T-helper 17 cell (primary cell): ENCODE measurements around the gene PCDHGC5. TPM values are rescaled to one million over a fixed set of nuclear protein-coding genes. Genes with fewer than 3 reads are reported as not detected.

Experiments used
- ATAC-seq: fragments of 150-1000 bp; cut with Tn5 transposase; 2 replicates; pipeline ENCODE4 v1.10.0; 2021; ENCODE audit warnings: mild to moderate bottlenecking, moderate library complexity
- DNase-seq, 3 donors: peaks; one replicate each; pipeline versions ENCODE4 v3.0.0 to v3.0.0-alpha.2; 2020 to 2021
- H3K9me3 ChIP-seq: one replicate; pipeline ENCODE4 v1.7.0; 2013; ENCODE audit warnings: low read length, mild to moderate bottlenecking; ENCODE audit not compliant: control insufficient read depth, poor library complexity, severe bottlenecking
- H3K27ac Mint-ChIP-seq: one replicate; pipeline ENCODE4 v1.8.0; 2022; ENCODE audit warnings: mild to moderate bottlenecking, moderate library complexity, mixed read lengths
- H3K27me3 Mint-ChIP-seq: one replicate; pipeline ENCODE4 v1.8.0; 2022; ENCODE audit warnings: mixed read lengths
- H3K36me3 Mint-ChIP-seq: one replicate; pipeline ENCODE4 v1.8.0; 2022; ENCODE audit warnings: low read depth, mixed read lengths
- H3K4me1 Mint-ChIP-seq: one replicate; pipeline ENCODE4 v1.8.0; 2022; ENCODE audit warnings: mild to moderate bottlenecking, mixed read lengths
- H3K4me3 Mint-ChIP-seq: one replicate; pipeline ENCODE4 v1.8.0; 2022; ENCODE audit warnings: mild to moderate bottlenecking, moderate library complexity, mixed read lengths
- total RNA-seq, 4 donors: library from RNA in 2 of 4; stranded (reverse) in 2 of 4; gene quantifications; one replicate each; pipeline ENCODE4 v1.2.3 and lab custom pipeline; 2022 to 2026

PCDHGC5 gene
- total RNA-seq, 2 donors from 2014 or later, result not detected

DNA sequence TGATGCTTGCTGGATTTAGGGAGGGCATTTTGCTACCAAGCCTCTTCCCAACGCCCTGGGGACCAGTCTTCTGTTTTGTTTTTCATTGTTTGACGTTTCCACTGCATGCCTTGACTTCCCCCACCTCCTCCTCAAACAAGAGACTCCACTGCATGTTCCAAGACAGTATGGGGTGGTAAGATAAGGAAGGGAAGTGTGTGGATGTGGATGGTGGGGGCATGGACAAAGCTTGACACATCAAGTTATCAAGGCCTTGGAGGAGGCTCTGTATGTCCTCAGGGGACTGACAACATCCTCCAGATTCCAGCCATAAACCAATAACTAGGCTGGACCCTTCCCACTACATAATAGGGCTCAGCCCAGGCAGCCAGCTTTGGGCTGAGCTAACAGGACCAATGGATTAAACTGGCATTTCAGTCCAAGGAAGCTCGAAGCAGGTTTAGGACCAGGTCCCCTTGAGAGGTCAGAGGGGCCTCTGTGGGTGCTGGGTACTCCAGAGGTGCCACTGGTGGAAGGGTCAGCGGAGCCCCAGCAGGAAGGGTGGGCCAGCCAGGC, 23.0 kb downstream of the PCDHGC5 start:
- Mint-ChIP-seq H3K27me3 (no peaks in the 10 kb centered on the region), H3K4me1 (peaks cover 26% of the 10 kb centered on the region), H3K36me3 (peaks cover 2% of the 10 kb centered on the region), H3K4me3 (no peak overlapping the region), H3K27ac (peak overlapping the region; percentile 96)
- DNase-seq (no peak), ATAC-seq (no peak)
- no peaks in the 10 kb centered on the region for H3K9me3 ChIP-seq

DNA sequence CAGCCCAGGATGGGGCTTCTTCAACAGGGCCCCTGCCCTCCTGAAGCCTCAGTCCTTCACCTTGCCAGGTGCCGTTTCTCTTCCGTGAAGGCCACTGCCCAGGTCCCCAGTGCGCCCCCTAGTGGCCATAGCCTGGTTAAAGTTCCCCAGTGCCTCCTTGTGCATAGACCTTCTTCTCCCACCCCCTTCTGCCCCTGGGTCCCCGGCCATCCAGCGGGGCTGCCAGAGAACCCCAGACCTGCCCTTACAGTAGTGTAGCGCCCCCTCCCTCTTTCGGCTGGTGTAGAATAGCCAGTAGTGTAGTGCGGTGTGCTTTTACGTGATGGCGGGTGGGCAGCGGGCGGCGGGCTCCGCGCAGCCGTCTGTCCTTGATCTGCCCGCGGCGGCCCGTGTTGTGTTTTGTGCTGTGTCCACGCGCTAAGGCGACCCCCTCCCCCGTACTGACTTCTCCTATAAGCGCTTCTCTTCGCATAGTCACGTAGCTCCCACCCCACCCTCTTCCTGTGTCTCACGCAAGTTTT, 23.6 kb downstream of the PCDHGC5 start:
- H3K4me1 Mint-ChIP-seq, result peaks cover 26% of the 10 kb centered on the region
- peak overlapping the region; percentile 96 for H3K27ac Mint-ChIP-seq

DNA sequence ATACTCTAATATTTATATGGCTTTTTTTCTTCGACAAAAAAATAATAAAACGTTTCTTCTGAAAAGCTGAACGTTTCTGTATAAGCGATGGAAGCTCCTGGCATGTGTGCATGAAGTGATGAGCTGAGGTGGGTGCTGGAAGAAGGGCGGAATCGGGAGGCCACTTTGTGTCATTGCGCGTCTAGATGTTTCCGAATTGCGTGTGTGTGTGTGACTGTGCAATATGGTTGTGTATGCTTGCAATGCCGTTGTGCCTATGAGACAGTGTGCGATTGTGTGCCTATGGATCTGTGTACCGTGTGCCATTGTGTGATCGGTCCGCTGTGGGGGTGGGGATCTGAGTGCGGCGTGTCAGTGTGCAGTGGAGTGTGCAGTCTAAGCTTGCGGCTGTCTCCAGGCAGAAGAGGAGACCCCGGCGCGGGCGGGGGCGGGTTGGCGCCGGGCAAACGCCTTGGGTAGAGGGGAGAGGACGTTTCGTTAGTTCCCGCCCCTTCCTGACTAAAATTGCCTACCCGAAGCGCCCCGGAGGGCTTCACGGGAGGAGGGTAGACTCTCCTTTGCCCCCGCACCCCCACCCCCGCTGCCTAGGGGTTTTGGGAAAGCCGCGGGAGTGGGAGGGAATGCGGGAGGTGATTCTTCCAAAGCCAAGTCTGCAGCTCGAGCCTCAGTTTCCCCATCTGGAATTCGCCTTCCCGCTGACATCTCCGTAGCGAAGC, 24.2 kb downstream of the PCDHGC5 start:
- peak overlapping the region; percentile 96 for H3K27ac Mint-ChIP-seq
- no peaks in the 10 kb centered on the region for H3K9me3 ChIP-seq
- H3K4me3 Mint-ChIP-seq, result peak overlapping the region; percentile 97
- H3K27me3 Mint-ChIP-seq, result no peaks in the 10 kb centered on the region
- no peak for DNase-seq
- peaks cover 26% of the 10 kb centered on the region for H3K4me1 Mint-ChIP-seq
- peaks cover 2% of the 10 kb centered on the region for H3K36me3 Mint-ChIP-seq
- peak; percentile 43 for ATAC-seq

More for the DNA sequence above, 23.6 kb downstream of the PCDHGC5 start:
- Mint-ChIP-seq H3K4me3 (peak overlapping the region; percentile 97), H3K36me3 (peaks cover 2% of the 10 kb centered on the region), H3K27me3 (no peaks in the 10 kb centered on the region)
- no peaks in the 10 kb centered on the region for H3K9me3 ChIP-seq
- DNase-seq (peak; percentile 70 to 87 (median 78)), ATAC-seq (peak; percentile 68)

DNA sequence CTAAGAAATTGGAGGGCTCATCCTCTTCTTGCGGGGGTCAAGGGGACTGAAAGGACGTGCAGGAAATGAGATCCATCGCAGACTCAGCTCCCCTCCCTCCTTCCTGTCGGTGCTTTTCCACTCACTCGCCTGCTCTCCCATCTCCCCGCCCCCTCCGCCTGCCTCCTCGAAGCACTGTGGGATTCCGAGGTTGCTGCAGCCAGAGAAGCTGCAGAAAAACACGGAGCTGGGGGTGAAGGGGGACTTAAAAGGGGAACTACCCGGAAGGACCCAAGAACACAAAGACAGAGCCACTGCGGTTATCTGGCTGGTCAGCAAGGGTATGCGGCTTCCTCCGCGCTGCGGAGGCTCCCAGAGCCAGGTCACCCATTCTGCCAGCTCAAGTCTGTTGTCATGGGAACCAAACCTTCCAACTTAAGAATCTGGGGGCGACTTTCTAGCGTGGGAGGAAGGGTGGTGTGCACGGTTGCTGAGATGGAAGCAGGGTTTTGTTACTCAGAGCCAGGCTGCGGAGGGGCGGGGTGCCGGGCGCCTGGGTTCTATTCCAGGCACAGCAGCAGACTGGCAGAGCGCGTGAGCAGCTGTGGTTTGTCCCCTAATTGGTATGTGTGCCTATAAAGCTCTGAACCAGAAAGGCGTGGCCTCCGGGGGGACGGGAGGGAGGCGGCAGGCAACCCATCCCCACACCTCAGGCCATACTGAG, 24.9 kb downstream of the PCDHGC5 start:
- H3K36me3 Mint-ChIP-seq, result peaks cover 2% of the 10 kb centered on the region
- H3K4me1 Mint-ChIP-seq, result peaks cover 26% of the 10 kb centered on the region
- H3K27me3 Mint-ChIP-seq, result no peaks in the 10 kb centered on the region
- H3K9me3 ChIP-seq, result no peaks in the 10 kb centered on the region
- ATAC-seq (peak; percentile 45), DNase-seq (no peak)
- peak overlapping the region; percentile 96 for H3K27ac Mint-ChIP-seq
- peak overlapping the region; percentile 97 for H3K4me3 Mint-ChIP-seq

DNA sequence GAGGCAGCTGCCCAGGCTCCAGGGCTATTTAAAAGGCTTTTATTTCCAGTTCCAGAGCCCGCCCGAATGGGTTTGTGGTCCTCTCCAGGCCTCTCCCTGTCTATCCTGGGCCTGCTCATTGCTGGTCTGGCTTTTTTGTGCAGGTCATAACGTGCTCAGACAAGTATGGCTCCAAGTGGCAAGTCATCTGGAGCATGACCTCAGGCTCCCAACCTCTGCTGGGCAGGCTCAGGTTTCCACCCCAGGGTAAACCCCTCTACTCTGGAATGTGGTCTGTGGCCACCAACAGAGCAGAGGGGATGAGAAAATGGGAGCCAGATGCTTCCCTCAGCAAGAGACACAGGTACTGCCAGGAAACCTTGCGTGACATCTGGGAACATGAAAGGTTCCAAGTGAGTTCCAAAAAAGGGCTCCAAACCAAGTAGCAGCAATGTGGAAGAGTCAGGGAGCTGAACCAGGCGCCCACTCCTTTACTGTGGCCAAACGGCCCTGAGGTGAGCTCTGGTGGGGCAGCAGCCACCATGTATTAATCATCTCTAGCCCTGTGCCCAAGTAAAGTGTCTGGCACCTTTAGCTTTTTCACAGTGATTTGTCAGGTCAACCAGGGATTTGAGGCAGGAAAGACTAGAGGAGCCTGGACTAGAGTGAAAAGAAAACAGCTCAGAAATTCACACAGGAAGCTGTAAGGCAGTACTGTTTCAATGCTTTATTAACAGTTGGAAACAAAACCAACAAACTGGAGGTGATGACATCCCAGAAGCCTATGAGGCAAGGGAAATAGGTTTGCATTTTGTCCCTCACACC, 25.7 kb downstream of the PCDHGC5 start:
- DNase-seq, result no peak
- H3K27ac Mint-ChIP-seq, result peak overlapping the region; percentile 96
- ATAC-seq, result no peak

DNA sequence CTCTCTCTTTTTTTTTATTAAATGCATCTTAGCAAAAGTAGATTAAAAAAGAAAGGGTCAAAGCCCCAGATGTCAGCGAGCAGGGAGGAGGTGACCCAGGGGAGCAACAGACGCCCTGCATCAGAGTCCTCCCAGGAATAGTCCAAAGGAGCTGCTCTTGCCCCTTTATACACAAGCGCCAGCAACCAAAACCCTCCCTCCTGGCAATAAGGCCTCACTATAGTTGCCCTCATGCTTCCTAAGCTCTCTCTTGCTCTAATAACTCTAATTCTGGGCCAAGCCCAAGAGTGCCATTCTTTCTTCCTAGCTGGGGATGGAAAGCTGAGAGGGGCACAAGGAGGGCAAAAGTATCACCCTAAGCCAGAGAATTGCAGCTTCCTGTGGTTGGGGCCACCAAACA, 26.3 kb downstream of the PCDHGC5 start:
- no peak for ATAC-seq
- Mint-ChIP-seq H3K4me1 (peaks cover 26% of the 10 kb centered on the region), H3K36me3 (peaks cover 2% of the 10 kb centered on the region), H3K4me3 (peak overlapping the region; percentile 52), H3K27ac (peak overlapping the region; percentile 89), H3K27me3 (no peaks in the 10 kb centered on the region)
- no peak for DNase-seq
- no peaks in the 10 kb centered on the region for H3K9me3 ChIP-seq

More for the DNA sequence above, 25.7 kb downstream of the PCDHGC5 start:
- no peaks in the 10 kb centered on the region for H3K9me3 ChIP-seq
- peaks cover 26% of the 10 kb centered on the region for H3K4me1 Mint-ChIP-seq
- H3K36me3 Mint-ChIP-seq, result peaks cover 2% of the 10 kb centered on the region
- H3K4me3 Mint-ChIP-seq, result peak overlapping the region; percentile 97
- no peaks in the 10 kb centered on the region for H3K27me3 Mint-ChIP-seq

DNA sequence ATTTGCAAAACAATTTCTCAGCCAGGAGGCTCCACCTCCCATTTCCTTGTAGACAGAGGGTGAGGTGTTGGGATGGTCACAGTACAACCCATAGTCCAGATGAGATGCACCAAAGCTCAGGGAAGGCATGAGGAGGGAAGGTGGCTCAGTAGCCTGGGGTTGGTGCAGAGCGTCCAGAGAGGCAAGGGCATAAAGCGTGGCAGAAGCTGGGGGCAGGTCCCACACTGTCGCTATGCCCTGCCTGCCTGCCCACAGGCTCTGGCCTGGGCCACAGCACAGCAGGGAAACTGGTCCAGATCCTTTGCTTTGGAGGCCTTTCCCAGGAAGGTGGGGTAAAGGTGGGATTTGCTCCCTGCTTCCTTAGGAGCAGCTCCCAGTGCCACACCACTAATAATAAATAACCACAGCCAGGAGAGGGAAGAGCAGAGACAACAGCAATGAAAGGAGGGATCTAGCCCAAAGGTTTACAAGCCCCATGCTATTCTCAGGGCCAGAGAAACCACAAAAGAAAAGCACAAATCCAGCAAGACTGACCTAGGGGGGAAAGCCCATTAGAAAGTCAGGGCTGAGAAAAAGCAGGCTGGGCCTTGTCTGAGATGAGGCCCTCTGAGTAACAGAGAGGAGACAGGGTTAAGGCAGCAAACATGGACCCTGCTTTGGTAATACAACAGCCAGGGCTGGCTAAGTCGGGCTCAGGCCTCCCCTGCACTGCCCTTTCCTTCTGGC, 27.2 kb downstream of the PCDHGC5 start:
- Mint-ChIP-seq H3K4me3 (no peak overlapping the region), H3K27ac (peak overlapping the region; percentile 89), H3K36me3 (peaks cover 2% of the 10 kb centered on the region), H3K4me1 (peaks cover 26% of the 10 kb centered on the region), H3K27me3 (no peaks in the 10 kb centered on the region)
- H3K9me3 ChIP-seq, result no peaks in the 10 kb centered on the region
- no peak for ATAC-seq
- DNase-seq, result no peak

DNA sequence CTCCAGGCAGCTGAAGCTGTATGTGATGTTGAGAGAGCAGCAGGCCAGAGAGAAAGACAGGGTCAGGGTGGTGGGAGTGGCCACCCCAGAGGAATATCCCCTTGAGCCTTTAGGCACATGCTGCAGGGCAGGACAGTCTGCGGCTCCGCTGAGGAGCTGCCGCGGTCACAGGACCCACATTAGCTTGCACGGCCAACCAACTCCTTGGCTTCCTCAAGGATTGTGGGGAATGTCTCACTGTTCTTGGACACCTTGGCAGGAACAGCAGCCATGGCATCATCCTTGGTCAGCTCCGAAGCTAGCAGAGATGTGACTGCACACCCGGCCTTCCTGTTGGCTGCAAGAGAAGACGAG, 27.8 kb downstream of the PCDHGC5 start:
- peaks cover 2% of the 10 kb centered on the region for H3K36me3 Mint-ChIP-seq
- H3K27ac Mint-ChIP-seq, result no peak overlapping the region
- H3K4me1 Mint-ChIP-seq, result peaks cover 26% of the 10 kb centered on the region
- ATAC-seq, result no peak
- no peaks in the 10 kb centered on the region for H3K27me3 Mint-ChIP-seq
- DNase-seq, result no peak
- no peak overlapping the region for H3K4me3 Mint-ChIP-seq
- no peaks in the 10 kb centered on the region for H3K9me3 ChIP-seq

DNA sequence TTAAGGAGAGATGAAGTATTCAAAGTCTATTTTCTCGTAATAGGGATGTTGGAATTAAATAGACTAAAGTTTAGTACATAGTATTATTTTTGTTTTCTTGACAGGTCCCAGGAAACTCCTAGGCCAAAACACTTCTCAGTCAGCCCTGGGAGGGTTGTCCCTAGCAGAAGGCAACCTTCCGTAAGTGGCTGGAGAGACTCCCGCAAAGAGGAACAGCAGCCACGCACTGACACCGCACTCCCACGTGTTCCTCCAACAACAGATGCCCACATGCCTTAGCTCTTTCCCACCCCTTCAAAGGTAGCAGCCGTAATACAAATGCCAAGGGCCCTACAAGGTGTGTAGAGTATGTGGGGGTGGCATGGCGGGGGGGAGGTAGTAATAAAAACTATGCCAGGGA, 28.4 kb downstream of the PCDHGC5 start:
- DNase-seq, result no peak
- no peaks in the 10 kb centered on the region for H3K9me3 ChIP-seq
- Mint-ChIP-seq H3K27me3 (no peaks in the 10 kb centered on the region), H3K36me3 (peaks cover 4% of the 10 kb centered on the region), H3K4me1 (peaks cover 28% of the 10 kb centered on the region), H3K4me3 (no peak overlapping the region), H3K27ac (peak overlapping the region; percentile 3)
- ATAC-seq, result no peak

DNA sequence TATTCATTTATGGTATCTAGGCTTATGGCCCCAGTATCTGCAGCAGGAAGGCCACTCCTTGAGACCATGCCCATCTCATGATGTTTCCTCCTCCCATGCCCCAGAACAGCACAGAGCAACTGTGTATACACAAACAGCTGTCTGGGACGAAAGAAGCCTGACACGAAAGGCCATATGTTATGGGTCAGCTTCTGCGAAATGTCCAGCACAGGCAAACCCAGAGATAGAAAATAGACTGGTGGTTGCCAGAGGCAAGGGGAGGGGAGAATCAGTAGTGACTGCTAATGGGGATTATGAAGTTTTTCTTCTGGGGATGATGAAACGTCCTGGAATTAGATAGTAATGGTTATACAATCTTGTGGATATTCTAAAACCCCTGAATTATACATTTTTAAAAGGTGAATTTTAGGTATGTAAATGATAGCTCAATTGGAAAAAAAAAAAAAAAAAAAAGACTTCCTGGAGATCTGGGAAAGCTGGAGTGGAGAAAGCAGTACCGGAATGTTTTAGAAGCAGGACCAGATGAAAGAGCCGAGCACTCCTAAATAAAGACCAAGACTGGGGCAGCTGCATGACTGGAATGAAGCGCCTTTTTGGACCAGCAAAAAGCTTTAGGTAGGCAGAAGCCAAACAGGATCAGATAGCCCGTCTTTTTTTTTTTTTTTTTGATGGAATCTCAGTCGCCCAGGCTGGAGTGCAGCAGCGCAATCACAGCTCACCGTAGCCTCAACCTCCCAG, 29.2 kb downstream of the PCDHGC5 start:
- Mint-ChIP-seq H3K27ac (peak overlapping the region; percentile 32), H3K4me3 (no peak overlapping the region), H3K4me1 (peaks cover 23% of the 10 kb centered on the region), H3K27me3 (no peaks in the 10 kb centered on the region), H3K36me3 (peaks cover 3% of the 10 kb centered on the region)
- DNase-seq, result no peak
- H3K9me3 ChIP-seq, result no peaks in the 10 kb centered on the region
- no peak for ATAC-seq

DNA sequence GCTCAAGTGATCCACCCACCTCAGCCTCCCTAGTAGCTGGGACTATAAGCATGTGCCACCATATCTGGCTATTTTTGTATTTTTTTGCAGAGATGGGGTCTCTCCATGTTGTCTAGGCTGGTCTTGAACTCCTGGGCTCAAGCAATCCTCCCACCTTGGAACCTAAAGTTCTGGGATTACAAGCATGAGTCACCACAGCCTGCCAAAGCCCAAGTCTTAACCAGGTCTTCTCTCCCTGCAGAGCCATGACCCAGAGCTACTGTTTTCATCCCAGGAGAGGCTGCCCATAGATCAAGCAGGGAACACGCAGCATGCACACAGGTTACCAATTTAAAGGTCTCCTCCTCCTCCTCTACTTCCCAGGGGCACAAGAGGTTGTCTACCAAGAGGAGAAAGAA, 29.7 kb downstream of the PCDHGC5 start:
- no peak for ATAC-seq

More for the DNA sequence above, 29.7 kb downstream of the PCDHGC5 start:
- H3K27me3 Mint-ChIP-seq, result no peaks in the 10 kb centered on the region
- H3K4me1 Mint-ChIP-seq, result peaks cover 21% of the 10 kb centered on the region
- H3K27ac Mint-ChIP-seq, result peak overlapping the region; percentile 32
- peaks cover 2% of the 10 kb centered on the region for H3K36me3 Mint-ChIP-seq
- H3K4me3 Mint-ChIP-seq, result no peak overlapping the region
- no peaks in the 10 kb centered on the region for H3K9me3 ChIP-seq
- DNase-seq, result no peak
